ENCODE data around the gene C8A.

- TF ChIP-seq, protein P1, sequence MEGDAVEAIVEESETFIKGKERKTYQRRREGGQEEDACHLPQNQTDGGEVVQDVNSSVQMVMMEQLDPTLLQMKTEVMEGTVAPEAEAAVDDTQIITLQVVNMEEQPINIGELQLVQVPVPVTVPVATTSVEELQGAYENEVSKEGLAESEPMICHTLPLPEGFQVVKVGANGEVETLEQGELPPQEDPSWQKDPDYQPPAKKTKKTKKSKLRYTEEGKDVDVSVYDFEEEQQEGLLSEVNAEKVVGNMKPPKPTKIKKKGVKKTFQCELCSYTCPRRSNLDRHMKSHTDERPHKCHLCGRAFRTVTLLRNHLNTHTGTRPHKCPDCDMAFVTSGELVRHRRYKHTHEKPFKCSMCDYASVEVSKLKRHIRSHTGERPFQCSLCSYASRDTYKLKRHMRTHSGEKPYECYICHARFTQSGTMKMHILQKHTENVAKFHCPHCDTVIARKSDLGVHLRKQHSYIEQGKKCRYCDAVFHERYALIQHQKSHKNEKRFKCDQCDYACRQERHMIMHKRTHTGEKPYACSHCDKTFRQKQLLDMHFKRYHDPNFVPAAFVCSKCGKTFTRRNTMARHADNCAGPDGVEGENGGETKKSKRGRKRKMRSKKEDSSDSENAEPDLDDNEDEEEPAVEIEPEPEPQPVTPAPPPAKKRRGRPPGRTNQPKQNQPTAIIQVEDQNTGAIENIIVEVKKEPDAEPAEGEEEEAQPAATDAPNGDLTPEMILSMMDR (IDR thresholded peaks at IDR 0.05) = no peak
- no peak for TF ChIP-seq POLR2A (IDR thresholded peaks at IDR 0.05)
Observed at GRCh38 chr1:56836359-56836758, 18.2 kb upstream of the C8A start.
